Measurements from ENCODE around the gene ARL14EP. TPM values are rescaled to one million over a fixed set of nuclear protein-coding genes. Genes with fewer than 3 reads are reported as not detected.

ARL14EP gene
- total RNA-seq, 1 experiment from 2014 or later, result 32.8 TPM

GRCh38 chr11:30326906-30327305 is 4.0 kb downstream of the ARL14EP start:
- no peak for DNase-seq (ENCODE audit: low spot score)

GRCh38 chr11:30328681-30329080 is 5.8 kb downstream of the ARL14EP start:
- DNase-seq (ENCODE audit: low spot score), result no peak

- DNase-seq (ENCODE audit: low spot score), result no peak
Observed at GRCh38 chr11:30329150-30329940, 6.4 kb downstream of the ARL14EP start.

- peak; percentile 31 for DNase-seq (ENCODE audit: low spot score)
Observed at GRCh38 chr11:30333405-30333804, 10.5 kb downstream of the ARL14EP start.

GRCh38 chr11:30342736-30343166 is 19.8 kb downstream of the ARL14EP start:
- no peak for DNase-seq (ENCODE audit: low spot score)

GRCh38 chr11:30344085-30344484 is 21.2 kb downstream of the ARL14EP start:
- DNase-seq (ENCODE audit: low spot score), result no peak

GRCh38 chr11:30345644-30346043 is 22.7 kb downstream of the ARL14EP start:
- DNase-seq (ENCODE audit: low spot score), result no peak

- peak; percentile 45 for DNase-seq (ENCODE audit: low spot score)
Observed at GRCh38 chr11:30346068-30346688, 23.3 kb downstream of the ARL14EP start.

GRCh38 chr11:30348035-30348434 is 25.1 kb downstream of the ARL14EP start:
- no peak for DNase-seq (ENCODE audit: low spot score)

- no peak for DNase-seq (ENCODE audit: low spot score)
Observed at GRCh38 chr11:30349885-30350284, 27.0 kb downstream of the ARL14EP start.

- no peak for DNase-seq (ENCODE audit: low spot score)
Observed at GRCh38 chr11:30350384-30350783, 27.5 kb downstream of the ARL14EP start.

- no peak for DNase-seq (ENCODE audit: low spot score)
Observed at GRCh38 chr11:30351061-30351460, 28.2 kb downstream of the ARL14EP start.

- DNase-seq (ENCODE audit: low spot score), result no peak
Observed at GRCh38 chr11:30356391-30356790, 33.5 kb downstream of the ARL14EP start.

- DNase-seq (ENCODE audit: low spot score), result no peak
Observed at GRCh38 chr11:30357872-30358271, 35.0 kb downstream of the ARL14EP start.

GRCh38 chr11:30358536-30358935 is 35.6 kb downstream of the ARL14EP start:
- no peak for DNase-seq (ENCODE audit: low spot score)

GRCh38 chr11:30360741-30361140 is 37.8 kb downstream of the ARL14EP start:
- DNase-seq (ENCODE audit: low spot score), result no peak

GRCh38 chr11:30364139-30364836 is 41.4 kb downstream of the ARL14EP start:
- no peak for DNase-seq (ENCODE audit: low spot score)

- no peak for DNase-seq (ENCODE audit: low spot score)
Observed at GRCh38 chr11:30364837-30365482, 42.1 kb downstream of the ARL14EP start.

GRCh38 chr11:30365793-30366517 is 43.1 kb downstream of the ARL14EP start:
- DNase-seq (ENCODE audit: low spot score), result no peak

- no peak for DNase-seq (ENCODE audit: low spot score)
Observed at GRCh38 chr11:30368394-30368793, 45.5 kb downstream of the ARL14EP start.

- no peak for DNase-seq (ENCODE audit: low spot score)
Observed at GRCh38 chr11:30370164-30370563, 47.3 kb downstream of the ARL14EP start.

GRCh38 chr11:30377347-30377746 is 54.4 kb downstream of the ARL14EP start:
- no peak for DNase-seq (ENCODE audit: low spot score)

Measured in A172 (cell line).